Dendritic cell treated with granulocyte-macrophage colony-stimulating factor and Interleukin-4, amounts not matched to agents 40 ng/mL and 50 ng/mL, for 4 days (primary cell): Measurements from ENCODE around the gene GIMAP8.
A peak's percentile ranks its signal among the peaks of the same experiment; 100 is the strongest.
"Not testable (repeated sequence)": the region's sequence is repeated elsewhere in the genome, so short reads cannot be mapped to it uniquely, and the experiment has no call there.

Source experiments
- H3K27ac Mint-ChIP-seq: one replicate; pipeline ENCODE4 v1.8.0; 2022; ENCODE audit warnings: mild to moderate bottlenecking, mixed read lengths
- H3K27me3 Mint-ChIP-seq: one replicate; pipeline ENCODE4 v1.8.0; 2022; ENCODE audit warnings: mild to moderate bottlenecking, mixed read lengths
- H3K36me3 Mint-ChIP-seq: one replicate; pipeline ENCODE4 v1.8.0; 2022; ENCODE audit warnings: low read depth, mixed read lengths
- H3K4me1 Mint-ChIP-seq: one replicate; pipeline ENCODE4 v1.8.0; 2022; ENCODE audit warnings: low read depth, mixed read lengths
- H3K4me3 Mint-ChIP-seq: one replicate; pipeline ENCODE4 v1.8.0; 2022; ENCODE audit warnings: mild to moderate bottlenecking, moderate library complexity, mixed read lengths
- H3K9me3 Mint-ChIP-seq: one replicate; pipeline ENCODE4 v1.8.0; 2022; ENCODE audit warnings: mixed read lengths
- intact Hi-C: fragments of 100-400 bp; cut with micrococcal nuclease; formaldehyde crosslinking; loops from one replicate; pipeline ENCODE4 v1.15.0; 2022

GIMAP8 gene

DNA sequence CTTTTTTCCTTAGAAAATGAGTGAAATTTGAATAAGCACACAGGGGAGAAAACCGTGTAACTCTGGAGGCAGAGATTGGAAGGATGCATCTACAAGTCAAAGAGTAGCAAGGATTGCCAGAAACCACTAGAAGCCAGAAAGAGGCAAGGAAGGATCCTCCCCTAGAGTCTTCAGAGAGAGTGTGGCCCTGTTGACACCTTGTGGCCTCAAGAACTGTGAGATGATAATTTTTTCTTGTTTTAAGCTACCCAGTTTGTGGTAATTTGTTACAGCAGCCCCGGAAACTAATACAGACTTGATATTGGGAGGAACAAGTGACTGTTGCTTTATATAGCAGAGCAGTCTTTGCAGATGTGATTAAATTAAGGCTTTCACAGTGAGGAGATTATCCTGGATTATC, 60.6 kb downstream of the GIMAP8 start:
- no peak overlapping the region for H3K4me3 Mint-ChIP-seq
- no peak overlapping the region for H3K27ac Mint-ChIP-seq
- H3K4me1 Mint-ChIP-seq, result peaks cover 13% of the 10 kb centered on the region
- no peaks in the 10 kb centered on the region for H3K27me3 Mint-ChIP-seq
- peaks cover 7% of the 10 kb centered on the region for H3K36me3 Mint-ChIP-seq
- intact Hi-C loops, result loop anchor here (10.0 kb wide), 1 partner anchor 56 kb away; the partner anchor contains the start of gene GIMAP8
- no peaks in the 10 kb centered on the region for H3K9me3 Mint-ChIP-seq

DNA sequence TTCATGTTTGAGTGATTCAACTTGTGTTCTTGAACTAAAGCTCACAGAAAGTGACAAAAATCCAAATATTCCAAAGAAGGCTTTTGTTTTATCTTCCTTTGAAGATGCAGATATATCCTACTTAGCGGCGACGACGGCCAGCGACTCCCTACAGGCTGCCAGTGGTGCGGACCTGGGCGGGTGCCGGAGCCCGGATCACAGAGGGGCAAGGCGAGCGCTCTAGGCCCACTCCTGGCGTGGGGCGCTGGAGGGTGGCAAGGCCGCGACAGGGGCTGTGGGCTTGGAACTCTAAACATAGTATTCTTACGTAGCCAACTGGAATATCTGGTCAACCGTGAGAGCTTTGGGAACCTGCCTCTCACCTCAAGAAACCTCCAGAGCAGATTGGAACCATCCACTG, 63.3 kb downstream of the GIMAP8 start:
- H3K4me3 Mint-ChIP-seq, result no peak overlapping the region

GRCh38 chr7:150514748-150515222, 64.4 kb downstream of the GIMAP8 start, which contains the start of gene GIMAP7:
Gene GIMAP7, plus strand, starts transcription at chr7:150514872. Its CDS starts 5,103 bp downstream, at chr7:150519975.
- peak within 1 kb of the TSS; percentile 95 for H3K4me3 Mint-ChIP-seq
- H3K36me3 Mint-ChIP-seq, result peaks cover 10% of the 10 kb centered on the region
- H3K27ac Mint-ChIP-seq, result peak within 1 kb of the TSS; percentile 97
- peaks cover 30% of the 10 kb centered on the region for H3K4me1 Mint-ChIP-seq
- peaks cover under 1% of the 10 kb centered on the region for H3K9me3 Mint-ChIP-seq
- H3K27me3 Mint-ChIP-seq, result no peaks in the 10 kb centered on the region
- intact Hi-C loops, result loop anchor here (5.0 to 10.0 kb wide), 2 partner anchors 53 to 60 kb away; partner anchors contain the start of genes GIMAP4 and GIMAP8

More for the DNA sequence above, 63.3 kb downstream of the GIMAP8 start:
- peaks cover 7% of the 10 kb centered on the region for H3K36me3 Mint-ChIP-seq
- intact Hi-C loops, result loop anchor here (10.0 kb wide), 1 partner anchor 59 kb away; the partner anchor contains the start of gene GIMAP8
- H3K27ac Mint-ChIP-seq, result peak overlapping the region; percentile 97
- no peaks in the 10 kb centered on the region for H3K9me3 Mint-ChIP-seq
- no peaks in the 10 kb centered on the region for H3K27me3 Mint-ChIP-seq
- peaks cover 29% of the 10 kb centered on the region for H3K4me1 Mint-ChIP-seq

DNA sequence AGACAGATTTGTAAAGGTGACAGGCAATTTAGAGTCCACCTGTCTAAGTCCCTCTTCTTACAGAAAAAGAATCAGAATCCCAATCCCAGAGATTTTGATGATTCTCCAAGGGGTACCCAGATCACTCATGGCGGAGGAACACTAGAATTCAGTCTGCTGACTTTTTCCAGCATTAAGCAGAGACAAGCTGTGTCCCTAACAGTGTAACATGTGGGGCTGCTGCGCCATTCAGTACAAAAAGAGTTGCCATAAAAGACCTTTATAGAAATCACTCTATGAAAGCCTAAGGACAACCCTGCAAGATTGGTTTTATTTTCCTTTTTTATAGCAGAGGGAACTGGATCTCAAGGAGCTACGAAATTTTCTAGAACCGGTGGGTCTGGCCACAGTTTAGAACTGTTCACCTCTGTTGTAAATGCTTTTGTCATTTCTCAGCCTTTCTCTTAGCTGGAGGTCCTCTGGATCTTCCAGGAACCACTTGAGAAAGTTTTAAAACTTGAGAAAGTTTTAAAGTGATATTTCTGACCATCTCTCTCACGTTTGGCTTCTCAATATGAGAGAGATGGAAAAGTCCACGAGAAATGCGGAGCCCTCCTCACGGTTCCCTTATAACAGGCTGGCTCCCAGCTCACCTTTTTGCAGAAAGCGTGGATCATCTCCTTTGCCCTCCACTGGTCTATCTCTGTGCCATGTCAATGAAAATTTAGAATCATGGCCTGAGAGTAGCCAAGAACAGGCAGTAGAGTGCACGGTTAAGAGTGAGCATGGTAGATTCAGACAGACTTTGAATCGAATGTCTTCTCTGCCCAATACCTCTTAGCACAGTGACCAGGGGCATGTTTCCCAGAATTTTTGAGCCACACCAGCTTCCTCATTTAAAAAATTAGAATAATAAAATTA, 65.1 kb downstream of the GIMAP8 start:
- Mint-ChIP-seq H3K4me3 (peak overlapping the region; percentile 95), H3K27ac (peak overlapping the region; percentile 97), H3K4me1 (peaks cover 38% of the 10 kb centered on the region), H3K36me3 (peaks cover 17% of the 10 kb centered on the region), H3K27me3 (no peaks in the 10 kb centered on the region), H3K9me3 (peaks cover 8% of the 10 kb centered on the region)
- intact Hi-C loops, result loop anchor here (5.0 to 10.0 kb wide), 2 partner anchors 52 to 61 kb away; partner anchors contain the start of genes GIMAP4 and GIMAP8

DNA sequence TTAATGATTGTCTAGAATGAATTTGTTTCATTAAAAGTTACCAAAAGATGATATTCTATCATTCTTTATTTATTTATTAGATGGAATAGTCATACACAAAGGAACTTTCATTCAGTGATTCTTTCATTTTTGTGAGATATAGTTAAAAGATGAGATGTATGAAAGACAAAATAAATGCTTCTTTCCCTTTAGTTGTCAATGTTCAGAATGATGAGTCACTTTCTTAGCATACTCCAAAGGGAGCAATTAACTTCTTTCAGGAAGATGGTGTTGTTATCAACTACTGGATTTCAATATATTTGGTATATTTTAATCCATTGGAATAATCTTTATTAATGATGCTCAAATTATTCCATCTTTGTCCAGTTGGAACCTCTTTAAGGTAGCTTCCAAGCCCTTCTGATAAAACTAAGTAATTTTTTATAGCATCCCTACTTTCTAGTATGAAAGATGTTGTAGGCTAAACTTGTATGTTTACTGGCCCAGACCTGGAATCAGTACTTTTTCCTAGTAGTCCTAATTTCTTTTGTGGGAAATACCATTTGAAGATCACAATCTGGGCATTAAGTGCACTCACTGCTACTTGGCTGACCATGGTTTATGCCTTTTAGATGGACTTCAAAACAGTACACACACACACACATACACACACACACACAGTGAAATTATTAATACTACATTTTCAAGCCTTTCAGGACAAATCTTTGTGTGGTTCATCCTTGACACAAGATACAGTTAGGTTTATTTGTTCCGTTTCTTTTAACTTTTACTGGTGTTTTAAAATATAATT, 66.7 kb downstream of the GIMAP8 start:
- Mint-ChIP-seq H3K4me3 (peak overlapping the region; percentile 67), H3K27me3 (no peaks in the 10 kb centered on the region), H3K27ac (peak overlapping the region; percentile 69), H3K36me3 (peaks cover 34% of the 10 kb centered on the region), H3K9me3 (peaks cover 12% of the 10 kb centered on the region), H3K4me1 (peaks cover 44% of the 10 kb centered on the region)
- intact Hi-C loops, result loop anchor here (5.0 to 10.0 kb wide), 2 partner anchors 50 to 62 kb away; partner anchors contain the start of genes GIMAP4 and GIMAP8

DNA sequence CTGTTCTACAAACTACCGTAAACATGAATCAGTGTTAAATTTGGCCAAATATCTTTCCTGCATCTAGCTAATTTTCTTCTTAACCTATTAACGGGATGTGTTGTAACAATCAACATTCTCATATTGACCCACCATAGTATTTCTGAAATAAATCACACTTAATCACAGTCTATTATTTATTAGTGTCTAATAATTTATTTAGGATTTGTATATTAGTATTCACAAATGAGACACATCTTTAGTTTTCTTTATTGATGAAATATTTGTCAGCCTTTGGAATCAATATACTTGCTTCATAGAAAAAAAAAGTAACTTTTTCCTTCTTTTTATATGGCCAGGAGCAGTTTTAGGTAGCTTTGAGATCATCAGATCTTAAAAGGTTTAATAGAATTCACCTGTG, 68.9 kb downstream of the GIMAP8 start:
- no peak overlapping the region for H3K27ac Mint-ChIP-seq
- H3K27me3 Mint-ChIP-seq, result no peaks in the 10 kb centered on the region
- intact Hi-C loops, result loop anchor here (5.0 to 10.0 kb wide), 2 partner anchors 48 to 65 kb away; partner anchors contain the start of genes GIMAP4 and GIMAP8
- H3K4me1 Mint-ChIP-seq, result peaks cover 39% of the 10 kb centered on the region
- peaks cover 12% of the 10 kb centered on the region for H3K9me3 Mint-ChIP-seq
- H3K36me3 Mint-ChIP-seq, result peaks cover 36% of the 10 kb centered on the region
- no peak overlapping the region for H3K4me3 Mint-ChIP-seq

DNA sequence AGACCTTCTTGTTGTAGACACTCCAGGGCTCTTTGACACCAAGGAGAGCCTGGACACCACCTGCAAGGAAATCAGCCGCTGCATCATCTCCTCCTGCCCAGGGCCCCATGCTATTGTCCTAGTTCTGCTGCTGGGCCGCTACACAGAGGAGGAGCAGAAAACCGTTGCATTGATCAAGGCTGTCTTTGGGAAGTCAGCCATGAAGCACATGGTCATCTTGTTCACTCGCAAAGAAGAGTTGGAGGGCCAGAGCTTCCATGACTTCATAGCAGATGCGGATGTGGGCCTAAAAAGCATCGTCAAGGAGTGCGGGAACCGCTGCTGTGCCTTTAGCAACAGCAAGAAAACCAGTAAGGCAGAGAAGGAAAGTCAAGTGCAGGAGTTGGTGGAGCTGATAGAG, 69.7 kb downstream of the GIMAP8 start:
- H3K27me3 Mint-ChIP-seq, result no peaks in the 10 kb centered on the region
- intact Hi-C loops, result no loop called here
- no peak overlapping the region for H3K4me3 Mint-ChIP-seq
- no peak overlapping the region for H3K27ac Mint-ChIP-seq
- H3K4me1 Mint-ChIP-seq, result peaks cover 36% of the 10 kb centered on the region
- H3K9me3 Mint-ChIP-seq, result peaks cover 12% of the 10 kb centered on the region
- peaks cover 29% of the 10 kb centered on the region for H3K36me3 Mint-ChIP-seq

GRCh38 chr7:150522931-150523330, 72.5 kb downstream of the GIMAP8 start:
- H3K27me3 Mint-ChIP-seq, intact Hi-C loops, H3K27ac Mint-ChIP-seq, H3K4me3 Mint-ChIP-seq: not testable (repeated sequence)
- H3K36me3 Mint-ChIP-seq, result peaks cover 29% of the 10 kb centered on the region
- peaks cover 21% of the 10 kb centered on the region for H3K9me3 Mint-ChIP-seq
- peaks cover 28% of the 10 kb centered on the region for H3K4me1 Mint-ChIP-seq

GRCh38 chr7:150524018-150524417, 73.6 kb downstream of the GIMAP8 start:
- no peaks in the 10 kb centered on the region for H3K27me3 Mint-ChIP-seq
- peaks cover 20% of the 10 kb centered on the region for H3K4me1 Mint-ChIP-seq
- H3K36me3 Mint-ChIP-seq, result peaks cover 32% of the 10 kb centered on the region
- no peak overlapping the region for H3K27ac Mint-ChIP-seq
- H3K9me3 Mint-ChIP-seq, result peaks cover 32% of the 10 kb centered on the region
- intact Hi-C loops, result no loop called here
- H3K4me3 Mint-ChIP-seq, result no peak overlapping the region
